ENCODE results near the gene CYP2W1.

CYP2W1 gene

DNA sequence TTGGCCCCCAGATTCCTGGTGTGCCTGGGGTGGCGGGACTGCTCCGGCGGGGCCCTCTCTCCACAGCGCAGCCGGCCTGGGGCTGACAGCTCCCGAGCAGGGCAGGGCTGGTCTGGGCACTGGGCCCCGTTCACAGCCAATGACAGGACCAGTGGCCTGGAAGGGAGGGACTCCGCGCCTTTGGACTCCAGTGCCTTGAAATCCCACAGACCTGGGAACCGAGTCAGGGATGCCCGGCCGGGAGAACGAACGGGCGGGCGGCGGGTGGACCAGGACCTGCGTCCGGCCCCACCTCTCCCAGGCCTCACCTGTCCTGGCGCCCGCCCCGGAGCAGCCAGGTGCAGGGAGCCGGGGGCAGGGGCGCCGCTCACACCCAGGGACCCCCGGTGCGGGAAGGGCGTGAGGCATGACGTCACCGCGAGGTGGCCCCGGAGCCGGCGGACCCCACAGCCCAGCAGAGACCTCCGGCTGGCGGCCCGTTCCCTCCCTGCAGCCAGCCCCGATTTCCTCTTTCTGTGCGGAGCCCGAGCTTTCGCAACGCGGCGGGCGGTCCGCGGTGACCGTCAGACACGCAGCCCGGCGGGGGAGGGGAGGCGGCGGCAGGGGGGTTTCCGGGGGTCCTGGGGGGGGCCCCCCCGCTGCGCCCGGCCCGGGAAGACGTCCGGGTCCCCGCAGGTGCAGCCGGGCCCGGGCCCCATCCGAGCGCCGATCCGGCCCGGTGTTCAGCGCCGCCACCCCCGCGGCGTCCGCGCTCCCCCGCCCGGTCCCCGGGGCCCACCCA is 29.2 kb upstream of the CYP2W1 start:
- peak overlapping the region; percentile 90 for H3K27ac ChIP-seq (replicated peaks)
- peak overlapping the region; percentile 78 for H3K4me3 ChIP-seq (replicated peaks; ENCODE audit: insufficient read depth, low read length)
- H3K27me3 ChIP-seq (ENCODE audit: insufficient read depth, poor library complexity, severe bottlenecking) = no peaks in the 10 kb centered on the region
- TF ChIP-seq POLR2AphosphoS5 (IDR thresholded peaks at IDR 0.05; ENCODE audit: low read depth) (peak; percentile 58; the same call in 1 of the 2 replicates), SPI1 (IDR thresholded peaks at IDR 0.05; ENCODE audit: borderline replicate concordance, low read depth) (peak; percentile 88)
- TF ChIP-seq, protein P1, sequence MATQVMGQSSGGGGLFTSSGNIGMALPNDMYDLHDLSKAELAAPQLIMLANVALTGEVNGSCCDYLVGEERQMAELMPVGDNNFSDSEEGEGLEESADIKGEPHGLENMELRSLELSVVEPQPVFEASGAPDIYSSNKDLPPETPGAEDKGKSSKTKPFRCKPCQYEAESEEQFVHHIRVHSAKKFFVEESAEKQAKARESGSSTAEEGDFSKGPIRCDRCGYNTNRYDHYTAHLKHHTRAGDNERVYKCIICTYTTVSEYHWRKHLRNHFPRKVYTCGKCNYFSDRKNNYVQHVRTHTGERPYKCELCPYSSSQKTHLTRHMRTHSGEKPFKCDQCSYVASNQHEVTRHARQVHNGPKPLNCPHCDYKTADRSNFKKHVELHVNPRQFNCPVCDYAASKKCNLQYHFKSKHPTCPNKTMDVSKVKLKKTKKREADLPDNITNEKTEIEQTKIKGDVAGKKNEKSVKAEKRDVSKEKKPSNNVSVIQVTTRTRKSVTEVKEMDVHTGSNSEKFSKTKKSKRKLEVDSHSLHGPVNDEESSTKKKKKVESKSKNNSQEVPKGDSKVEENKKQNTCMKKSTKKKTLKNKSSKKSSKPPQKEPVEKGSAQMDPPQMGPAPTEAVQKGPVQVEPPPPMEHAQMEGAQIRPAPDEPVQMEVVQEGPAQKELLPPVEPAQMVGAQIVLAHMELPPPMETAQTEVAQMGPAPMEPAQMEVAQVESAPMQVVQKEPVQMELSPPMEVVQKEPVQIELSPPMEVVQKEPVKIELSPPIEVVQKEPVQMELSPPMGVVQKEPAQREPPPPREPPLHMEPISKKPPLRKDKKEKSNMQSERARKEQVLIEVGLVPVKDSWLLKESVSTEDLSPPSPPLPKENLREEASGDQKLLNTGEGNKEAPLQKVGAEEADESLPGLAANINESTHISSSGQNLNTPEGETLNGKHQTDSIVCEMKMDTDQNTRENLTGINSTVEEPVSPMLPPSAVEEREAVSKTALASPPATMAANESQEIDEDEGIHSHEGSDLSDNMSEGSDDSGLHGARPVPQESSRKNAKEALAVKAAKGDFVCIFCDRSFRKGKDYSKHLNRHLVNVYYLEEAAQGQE (IDR thresholded peaks at IDR 0.05; ENCODE audit: insufficient replicate concordance, low read depth) = no peak
- peak in 1 of 2 experiments; percentile 85 for DNase-seq (ENCODE audit: low read depth in 1 of 2, low spot score in 1 of 2)

DNA sequence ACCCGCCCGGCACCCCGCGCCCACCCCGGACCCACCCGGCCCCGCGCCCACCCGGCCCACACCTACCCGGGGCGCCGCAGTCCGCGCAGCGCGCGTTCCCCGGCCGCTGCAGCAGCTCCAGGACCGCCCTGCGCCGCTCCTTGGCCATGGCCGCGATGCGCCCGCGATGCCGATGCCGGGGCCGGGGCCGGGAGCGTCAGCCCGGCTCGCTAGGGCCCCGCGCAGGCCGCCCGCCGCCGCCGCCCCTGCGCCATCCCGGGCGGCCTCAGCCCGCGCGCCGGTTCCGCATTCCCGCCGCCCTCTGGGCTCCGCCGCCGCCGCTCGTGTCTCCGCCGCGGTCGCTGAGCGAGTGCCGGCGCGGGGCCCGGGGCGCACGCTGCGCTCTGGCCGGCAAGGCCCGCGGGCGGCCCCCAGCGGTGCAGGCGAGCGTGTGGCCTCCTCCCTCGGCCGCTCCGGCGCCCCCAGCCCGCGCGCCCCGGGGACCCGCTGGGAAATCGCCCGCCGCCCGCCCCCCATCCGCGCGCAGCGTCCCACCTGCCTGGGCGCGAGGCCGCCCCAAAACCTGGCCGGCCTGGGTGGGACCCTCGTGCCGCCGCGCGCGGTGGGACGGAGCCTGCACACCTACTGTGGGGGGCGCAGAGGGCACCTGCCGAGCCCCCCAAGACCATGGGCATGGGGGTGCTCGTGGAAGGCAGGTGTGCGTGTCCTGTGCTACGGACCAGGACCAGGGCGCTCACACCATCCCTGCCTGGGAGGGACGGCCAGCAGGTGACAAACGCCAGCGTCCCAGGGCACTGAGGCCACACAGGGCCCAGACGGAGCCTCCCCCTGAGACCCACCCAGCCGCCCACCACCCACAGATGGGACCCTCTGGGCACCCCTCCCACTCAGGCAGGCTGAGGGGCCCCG is 28.4 kb upstream of the CYP2W1 start, which contains the start of gene ADAP1:
Gene ADAP1 (minus strand): TSS at position 351 of the 909 bp plus-strand sequence. CDS start 203 bp downstream, at position 148.
- DNase-seq (ENCODE audit: low read depth in 1 of 2, low spot score in 1 of 2) = peak in 1 of 2 experiments; percentile 55
- Histone ChIP-seq H3K27ac (replicated peaks) (peak within 1 kb of the TSS; percentile 90), H3K4me3 (replicated peaks; ENCODE audit: insufficient read depth, low read length) (peak within 1 kb of the TSS; percentile 78), H3K27me3 (ENCODE audit: insufficient read depth, poor library complexity, severe bottlenecking) (no peaks in the 10 kb centered on the region)
- TF ChIP-seq, protein P1 (IDR thresholded peaks at IDR 0.05; ENCODE audit: insufficient replicate concordance, low read depth) = no peak
- TF ChIP-seq SPI1 (IDR thresholded peaks at IDR 0.05; ENCODE audit: borderline replicate concordance, low read depth) (no peak), POLR2AphosphoS5 (IDR thresholded peaks at IDR 0.05; ENCODE audit: low read depth) (no peak), GABPA (IDR thresholded peaks at IDR 0.05; ENCODE audit: low read depth) (no peak)
- TF ChIP-seq, protein P2, sequence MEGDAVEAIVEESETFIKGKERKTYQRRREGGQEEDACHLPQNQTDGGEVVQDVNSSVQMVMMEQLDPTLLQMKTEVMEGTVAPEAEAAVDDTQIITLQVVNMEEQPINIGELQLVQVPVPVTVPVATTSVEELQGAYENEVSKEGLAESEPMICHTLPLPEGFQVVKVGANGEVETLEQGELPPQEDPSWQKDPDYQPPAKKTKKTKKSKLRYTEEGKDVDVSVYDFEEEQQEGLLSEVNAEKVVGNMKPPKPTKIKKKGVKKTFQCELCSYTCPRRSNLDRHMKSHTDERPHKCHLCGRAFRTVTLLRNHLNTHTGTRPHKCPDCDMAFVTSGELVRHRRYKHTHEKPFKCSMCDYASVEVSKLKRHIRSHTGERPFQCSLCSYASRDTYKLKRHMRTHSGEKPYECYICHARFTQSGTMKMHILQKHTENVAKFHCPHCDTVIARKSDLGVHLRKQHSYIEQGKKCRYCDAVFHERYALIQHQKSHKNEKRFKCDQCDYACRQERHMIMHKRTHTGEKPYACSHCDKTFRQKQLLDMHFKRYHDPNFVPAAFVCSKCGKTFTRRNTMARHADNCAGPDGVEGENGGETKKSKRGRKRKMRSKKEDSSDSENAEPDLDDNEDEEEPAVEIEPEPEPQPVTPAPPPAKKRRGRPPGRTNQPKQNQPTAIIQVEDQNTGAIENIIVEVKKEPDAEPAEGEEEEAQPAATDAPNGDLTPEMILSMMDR (IDR thresholded peaks at IDR 0.05; ENCODE audit: insufficient read depth, low read length) = no peak

DNA sequence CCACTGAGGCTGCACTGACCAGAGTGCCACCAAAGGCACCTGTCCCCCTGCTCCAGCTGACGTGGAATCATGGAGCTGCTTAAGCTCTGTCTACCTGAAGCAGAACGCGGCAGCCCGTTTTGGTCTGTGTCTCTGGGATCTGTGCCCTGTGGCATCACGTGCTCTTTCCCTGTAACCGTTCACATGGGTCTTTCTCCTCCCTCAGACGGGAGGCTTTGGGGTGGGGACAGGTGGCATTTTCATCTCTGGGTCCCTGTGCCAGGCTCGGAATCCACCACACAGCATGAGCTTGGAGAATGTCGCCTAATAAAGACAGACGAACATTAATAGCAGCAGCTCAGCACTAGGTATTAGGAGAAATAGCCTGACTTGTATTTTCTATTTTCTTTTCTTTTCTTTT is 26.9 kb upstream of the CYP2W1 start:
- H3K27me3 ChIP-seq (ENCODE audit: insufficient read depth, poor library complexity, severe bottlenecking) = no peaks in the 10 kb centered on the region
- TF ChIP-seq, protein P1 (IDR thresholded peaks at IDR 0.05; ENCODE audit: insufficient replicate concordance, low read depth) = no peak
- no peak for TF ChIP-seq SPI1 (IDR thresholded peaks at IDR 0.05; ENCODE audit: borderline replicate concordance, low read depth)
- no peak for TF ChIP-seq GABPA (IDR thresholded peaks at IDR 0.05; ENCODE audit: low read depth)
- TF ChIP-seq, protein P2 (IDR thresholded peaks at IDR 0.05; ENCODE audit: insufficient read depth, low read length) = no peak
- TF ChIP-seq POLR2AphosphoS5 (IDR thresholded peaks at IDR 0.05; ENCODE audit: low read depth) = no peak
- H3K4me3 ChIP-seq (replicated peaks; ENCODE audit: insufficient read depth, low read length) = no peak overlapping the region
- no peak overlapping the region for H3K27ac ChIP-seq (replicated peaks)
- DNase-seq (ENCODE audit: low read depth in 1 of 2, low spot score in 1 of 2) = no peak
